ENCODE measurements around the gene RPS29.
"Not testable (repeated sequence)": the region's sequence is repeated elsewhere in the genome, so short reads cannot be mapped to it uniquely, and the experiment has no call there.

RPS29 gene

GRCh38 chr14:49585803-49586672 lies at the start of gene RPS29:
RPS29 (minus strand) TSS chr14:49586380; CDS start chr14:49586346, 34 bp downstream.
- DNase-seq: peak; percentile 97 to 98

GRCh38 chr14:49634547-49635334 lies 48.6 kb upstream of the RPS29 start, which contains the start of gene DNAAF2:
DNAAF2 (minus strand) TSS chr14:49635244; CDS start chr14:49635149, 95 bp downstream.
- peak; percentile 57 to 66 for DNase-seq

GRCh38 chr14:49633640-49634546 lies 47.7 kb upstream of the RPS29 start:
- DNase-seq: peak; percentile 95

GRCh38 chr14:49623941-49624839 lies 38.0 kb upstream of the RPS29 start:
- DNase-seq: no peak

GRCh38 chr14:49623387-49623786 lies 37.2 kb upstream of the RPS29 start:
- DNase-seq: no peak

- no peak for DNase-seq
Observed at GRCh38 chr14:49622022-49622607, 35.9 kb upstream of the RPS29 start.

- DNase-seq: peak; percentile 59 to 73
Observed at GRCh38 chr14:49621114-49621881, 35.1 kb upstream of the RPS29 start.

- DNase-seq: peak; percentile 94 to 97
Observed at GRCh38 chr14:49620182-49621113, 34.3 kb upstream of the RPS29 start, which contains the start of the genes MGAT2 and RPL36AL. MGAT2 (plus strand) TSS chr14:49620799; CDS start chr14:49621269, 470 bp downstream. RPL36AL (minus strand) TSS chr14:49620626; CDS start chr14:49619104, 1,522 bp downstream.

- no peak for DNase-seq
Observed at GRCh38 chr14:49619730-49620129, 33.5 kb upstream of the RPS29 start.

- not testable (repeated sequence) for DNase-seq
Observed at GRCh38 chr14:49619273-49619672, 33.1 kb upstream of the RPS29 start.

GRCh38 chr14:49617852-49618519 lies 31.8 kb upstream of the RPS29 start:
- no peak for DNase-seq

GRCh38 chr14:49615776-49616175 lies 29.6 kb upstream of the RPS29 start:
- no peak for DNase-seq

- no peak for DNase-seq
Observed at GRCh38 chr14:49614196-49614595, 28.0 kb upstream of the RPS29 start.

- no peak for DNase-seq
Observed at GRCh38 chr14:49612671-49613070, 26.5 kb upstream of the RPS29 start.

GRCh38 chr14:49612251-49612650 lies 26.1 kb upstream of the RPS29 start:
- DNase-seq: no peak

- DNase-seq: no peak
Observed at GRCh38 chr14:49607583-49607982, 21.4 kb upstream of the RPS29 start.

GRCh38 chr14:49598485-49599300 lies 12.5 kb upstream of the RPS29 start, which contains the start of gene LRR1:
LRR1 (plus strand) TSS chr14:49598940; CDS start chr14:49599021, 81 bp downstream.
- DNase-seq: peak; percentile 88 to 92

Data from activated CD4-positive, alpha-beta T cell treated with anti-CD3 and anti-CD28 coated beads, Interleukin-2, amount 50 U/mL, for 48 hours (primary cell).